Endothelial cell of umbilical vein (primary cell): ENCODE measurements around the gene ZNF142. TPM values are rescaled to one million over a fixed set of nuclear protein-coding genes. Genes with fewer than 3 reads are reported as not detected.

Source experiments
- BruUV-seq: library from RNA; stranded (reverse); fragments of 400-500 nt; replicated peaks from 2 replicates; lab custom pipeline; 2021; lab: Mats Ljungman, UMichigan
- CTCF ChIA-PET: fragments of 300-600, 350-600 bp; sonication (Branson Sonifier 250); formaldehyde crosslinking; loops from one replicate; lab custom pipeline; 2021; ENCODE audit warnings: antibody characterized with exemption, inconsistent platforms; lab: Charles Lee
- POLR2A ChIA-PET: fragments of 300-600, 350-600 bp; sonication (Branson Sonifier 250); formaldehyde crosslinking; loops from one replicate; lab custom pipeline; 2021; ENCODE audit warnings: antibody characterized with exemption, inconsistent platforms; lab: Charles Lee
- DNase-seq: peaks from one replicate; pipeline ENCODE4 v3.0.0-alpha.2; 2011; ENCODE audit warnings: low read depth, low spot score
- FAIRE-seq: peaks from 2 replicates; lab custom pipeline; 2011; peaks lifted over from hg19 to GRCh38; lab: Jason Lieb, UNC
- H2AFZ ChIP-seq: 2 replicates; pipeline ENCODE4 v1.6.0; 2012; ENCODE audit warnings: low read depth, low read length, control low read depth, inconsistent platforms
- H3K27ac ChIP-seq: 2 replicates; pipeline ENCODE4 v1.5.1; 2011; ENCODE audit warnings: low read depth, mild to moderate bottlenecking, control low read depth, low read length, moderate library complexity; ENCODE audit not compliant: insufficient read depth
- H3K27me3 ChIP-seq, 2 experiments: 2 replicates each; pipeline versions ENCODE4 v1.6.0 to v1.6.1; 2011; ENCODE audit warnings: low read length in 2 of 2, mixed read lengths in 1 of 2; ENCODE audit not compliant: control insufficient read depth in 2 of 2, insufficient read depth in 2 of 2
- H3K36me3 ChIP-seq, 2 experiments: 2 replicates in 1 of 2; 3 replicates in 1 of 2; pipeline ENCODE4 v1.5.1; 2011; ENCODE audit warnings: low read length in 2 of 2, mild to moderate bottlenecking in 1 of 2, moderate library complexity in 1 of 2; ENCODE audit not compliant: control insufficient read depth in 2 of 2, insufficient read depth in 2 of 2; ENCODE audit errors: extremely low read depth in 1 of 2
- H3K4me1 ChIP-seq: 3 replicates; pipeline ENCODE4 v1.5.1; 2011; ENCODE audit warnings: mild to moderate bottlenecking, low read length; ENCODE audit not compliant: control insufficient read depth, insufficient read depth; ENCODE audit errors: extremely low read depth
- H3K4me2 ChIP-seq: 2 replicates; pipeline ENCODE4 v1.6.1; 2011; ENCODE audit warnings: low read length, control low read depth, mixed read lengths; ENCODE audit not compliant: insufficient read depth
- H3K4me3 ChIP-seq, 3 experiments: fragments of 200-600 bp in 1 of 3; sonication (generic), shearing (Covaris generic) in 1 of 3; replicated peaks in 1 of 3; 2 replicates each; pipeline ENCODE4 v1.5.1; 2011 to 2016; ENCODE audit warnings: control low read depth in 3 of 3, low read length in 3 of 3, mild to moderate bottlenecking in 2 of 3, inconsistent platforms in 1 of 3, low read depth in 1 of 3, moderate library complexity in 1 of 3; ENCODE audit not compliant: insufficient read depth in 1 of 3
- H3K79me2 ChIP-seq: 2 replicates; pipeline ENCODE4 v1.6.0; 2012; ENCODE audit warnings: low read length, inconsistent platforms; ENCODE audit not compliant: control insufficient read depth, insufficient read depth
- H3K9ac ChIP-seq: replicated peaks from 2 replicates; pipeline ENCODE3; 2011; ENCODE audit warnings: low read length, control low read depth; ENCODE audit not compliant: insufficient read depth; ENCODE audit errors: extremely low read depth
- H3K9me1 ChIP-seq: replicated peaks from 3 replicates; pipeline ENCODE4 v1.6.0; 2011; ENCODE audit warnings: mild to moderate bottlenecking, low read length; ENCODE audit not compliant: control insufficient read depth, insufficient read depth; ENCODE audit errors: extremely low read depth
- H3K9me3 ChIP-seq: replicated peaks from 2 replicates; pipeline ENCODE4 v1.5.1; 2012; ENCODE audit warnings: low read length, inconsistent platforms; ENCODE audit not compliant: control insufficient read depth, insufficient read depth
- H4K20me1 ChIP-seq: replicated peaks from 2 replicates; pipeline ENCODE3; 2011; ENCODE audit warnings: mild to moderate bottlenecking, low read length; ENCODE audit not compliant: control insufficient read depth, insufficient read depth; ENCODE audit errors: extremely low read depth
- CTCF ChIP-seq, 2 donors: IDR thresholded peaks; 1 replicate in 1 of 2; 2 replicates in 1 of 2; pipeline ENCODE4 v1.5.1; 2011; ENCODE audit warnings: low read length in 2 of 2, mild to moderate bottlenecking in 2 of 2, moderate library complexity in 2 of 2, control low read depth in 1 of 2, inconsistent platforms in 1 of 2, low read depth in 1 of 2; ENCODE audit not compliant: insufficient read depth in 1 of 2; ENCODE audit errors: extremely low read depth in 1 of 2
- EZH2 ChIP-seq: IDR thresholded peaks from 2 replicates; pipeline ENCODE4 v1.6.1; 2012; ENCODE audit warnings: borderline replicate concordance, low read depth, mild to moderate bottlenecking, moderate library complexity, low read length, inconsistent platforms; ENCODE audit not compliant: severe bottlenecking
- FOS ChIP-seq: IDR thresholded peaks from 2 replicates; pipeline ENCODE4 v1.6.1; 2011; ENCODE audit warnings: mild to moderate bottlenecking, low read length, moderate library complexity, borderline replicate concordance; ENCODE audit not compliant: insufficient read depth
- GATA2 ChIP-seq: IDR thresholded peaks from 2 replicates; pipeline ENCODE4 v1.7.0; 2011; ENCODE audit warnings: low read depth, mild to moderate bottlenecking, moderate library complexity, mixed read lengths, low read length; ENCODE audit not compliant: insufficient read length, insufficient read depth
- JUN ChIP-seq: IDR thresholded peaks from 2 replicates; pipeline ENCODE4 v1.6.1; 2011; ENCODE audit warnings: borderline replicate concordance, low read depth; ENCODE audit not compliant: insufficient read length, insufficient read depth
- MYC ChIP-seq: IDR thresholded peaks from one replicate; pipeline ENCODE4 v1.6.1; 2011; ENCODE audit warnings: mild to moderate bottlenecking, low read depth, low read length
- POLR2A ChIP-seq: IDR thresholded peaks from 2 replicates; pipeline ENCODE4 v1.6.1; 2012; ENCODE audit warnings: low read depth, mild to moderate bottlenecking, control low read depth, low read length
- POLR2AphosphoS5 ChIP-seq: IDR thresholded peaks from 2 replicates; pipeline ENCODE4 v1.6.1; 2012; ENCODE audit warnings: low read depth, mild to moderate bottlenecking, control low read depth, low read length, moderate library complexity; ENCODE audit not compliant: insufficient read depth
- dilution Hi-C: fragments of 300-500 bp; cut with MboI; formaldehyde crosslinking; loops from one replicate; pipeline ENCODE4 v1.15.0; 2019; ENCODE audit warnings: low sequenced_read_pairs; ENCODE audit not compliant: extremely low pct_ligation_motif_present
- intact Hi-C: fragments of 100-400 bp; cut with micrococcal nuclease; formaldehyde crosslinking; loops from one replicate; pipeline ENCODE4 v1.10.0; 2022
- polyA plus RNA-seq, 4 experiments: library from polyadenylated mRNA; depleted of rRNA in 3 of 4; stranded (reverse) in 3 of 4; unstranded in 1 of 4; fragments of >200 nt; gene quantifications; 2 replicates each; pipeline versions ENCODE4 v1.2.1 to v1.2.3, GENCODE V29; 2011 to 2012; ENCODE audit warnings: missing spikeins in 1 of 4
- total RNA-seq: library from RNA; stranded (reverse); gene quantifications from 2 replicates; pipeline ENCODE4 v1.2.3, GENCODE V29; 2021
- TF ChIP-seq, protein P1 (sequence below): IDR thresholded peaks from 2 replicates; pipeline ENCODE4 v1.6.1; 2011; ENCODE audit not compliant: insufficient read depth, insufficient read length

ZNF142 gene
- total and polyA plus RNA-seq, 2 donors (not counting 3 experiments of a cell fraction or from before 2014, with no cell fraction given), result 14.5 to 34.5 TPM

DNA sequence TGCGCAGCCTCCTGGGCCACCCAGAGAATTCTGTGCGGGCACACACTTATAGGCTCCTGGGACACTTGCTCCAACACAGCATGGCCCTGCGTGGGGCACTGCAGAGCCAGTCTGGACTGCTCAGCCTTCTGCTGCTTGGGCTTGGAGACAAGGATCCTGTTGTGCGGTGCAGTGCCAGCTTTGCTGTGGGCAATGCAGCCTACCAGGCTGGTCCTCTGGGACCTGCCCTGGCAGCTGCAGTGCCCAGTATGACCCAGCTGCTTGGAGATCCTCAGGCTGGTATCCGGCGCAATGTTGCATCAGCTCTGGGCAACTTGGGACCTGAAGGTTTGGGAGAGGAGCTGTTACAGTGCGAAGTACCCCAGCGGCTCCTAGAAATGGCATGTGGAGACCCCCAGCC lies 39.5 kb upstream of the ZNF142 start:
- Histone ChIP-seq H3K9me3 (no peaks in the 10 kb centered on the region), H3K27ac (no peak overlapping the region), H2AFZ (no peak overlapping the region), H3K27me3 (no peaks in the 10 kb centered on the region), H3K36me3 (peaks cover 2 to 6% of the 10 kb centered on the region in 2 experiments), H3K9me1 (no peaks in the 10 kb centered on the region), H3K4me1 (no peaks in the 10 kb centered on the region), H4K20me1 (no peaks in the 10 kb centered on the region), H3K9ac (no peak overlapping the region), H3K4me3 (no peak overlapping the region), H3K79me2 (no peaks in the 10 kb centered on the region), H3K4me2 (no peak overlapping the region)
- intact Hi-C loops, result no loop called here
- FAIRE-seq, result no peak
- no TSS peak for BruUV-seq
- no peak for TF ChIP-seq JUN
- TF ChIP-seq EZH2, result no peak
- TF ChIP-seq, protein P1, sequence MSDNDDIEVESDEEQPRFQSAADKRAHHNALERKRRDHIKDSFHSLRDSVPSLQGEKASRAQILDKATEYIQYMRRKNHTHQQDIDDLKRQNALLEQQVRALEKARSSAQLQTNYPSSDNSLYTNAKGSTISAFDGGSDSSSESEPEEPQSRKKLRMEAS, result no peak
- no peak for TF ChIP-seq GATA2
- no peak for TF ChIP-seq MYC
- TF ChIP-seq POLR2AphosphoS5, result no peak
- no peak for TF ChIP-seq POLR2A
- no peak for TF ChIP-seq FOS
- no peak for TF ChIP-seq CTCF (IDR thresholded peaks at IDR 0.05; ENCODE audit: extremely low read depth in 1 of 2, insufficient read depth in 1 of 2, low read depth in 1 of 2, low read length in 2 of 2)
- dilution Hi-C loops, result no loop called here
- ChIA-PET CTCF (interaction anchor here (2.3 to 4.5 kb wide), 3 partner anchors 12 to 149 kb away, joined by 9 to 20 read pairs (median 11); partner anchors contain the start of gene TTLL4), POLR2A (no interaction called here)
- no peak for DNase-seq
